HCT116 (cell line): ENCODE results near the gene CDKN2B-AS1. TPM values are rescaled to one million over a fixed set of nuclear protein-coding genes. Genes with fewer than 3 reads are reported as not detected.

Experiments
- ATAC-seq: fragments of 200-7000 bp; cut with Tn5 transposase; 2 replicates; pipeline ENCODE4 v1.9.1; 2020; ENCODE audit warnings: mild to moderate bottlenecking, moderate library complexity
- BruUV-seq: library from RNA; stranded (reverse); fragments of 400-500 nt; replicated peaks from 2 replicates; lab custom pipeline; 2021; lab: Mats Ljungman, UMichigan
- CTCF ChIA-PET: fragments of 300-600 bp; sonication (Branson Sonifier 250); formaldehyde crosslinking; loops from one replicate; lab custom pipeline; 2021; ENCODE audit warnings: antibody characterized with exemption; lab: Charles Lee
- POLR2A ChIA-PET: fragments of 300-600, 350-600 bp; sonication (Branson Sonifier 250); formaldehyde crosslinking; loops from one replicate; lab custom pipeline; 2021; ENCODE audit warnings: antibody characterized with exemption; lab: Charles Lee
- RAD21 ChIA-PET, 2 experiments: fragments of 300-600 bp; sonication (Branson Sonifier 250); formaldehyde crosslinking; loops; one replicate each; lab custom pipeline; 2023; ENCODE audit warnings: low total read pairs in 2 of 2; ENCODE audit not compliant: uncharacterized antibody in 2 of 2, unreplicated experiment in 2 of 2, low non-redundant PET in 1 of 2; lab: Charles Lee
- DNase-seq: peaks from one replicate; pipeline ENCODE4 v3.0.0-alpha.2; 2010; ENCODE audit warnings: low read depth, low spot score
- H2AFZ ChIP-seq: fragments of 200-600 bp; shearing (Covaris generic), sonication (generic); 2 replicates; pipeline ENCODE4 v1.6.1; 2017; ENCODE audit warnings: low read depth, mixed run types, mixed read lengths, antibody characterized with exemption, low read length; ENCODE audit not compliant: poor library complexity, severe bottlenecking
- H3K27ac ChIP-seq: 2 replicates; pipeline ENCODE4 v1.5.1; 2012; ENCODE audit warnings: low read depth, low read length
- H3K27me3 ChIP-seq: fragments of 200-600 bp; sonication (generic); 2 replicates; pipeline ENCODE4 v1.6.1; 2016; ENCODE audit warnings: mixed run types, low read length, mixed read lengths; ENCODE audit not compliant: insufficient read depth
- H3K36me3 ChIP-seq, 2 experiments: fragments of 200-500 bp in 1 of 2; fragments of 200-600 bp in 1 of 2; sonication (Bioruptor generic) in 1 of 2; sonication (generic) in 1 of 2; 2 replicates each; pipeline versions ENCODE4 v1.5.1 to v1.6.1; 2014 to 2016; ENCODE audit warnings: low read length in 2 of 2, inconsistent platforms in 1 of 2, mixed read lengths in 1 of 2, mixed run types in 1 of 2; ENCODE audit not compliant: insufficient read depth in 2 of 2, control insufficient read depth in 1 of 2
- H3K4me1 ChIP-seq, 2 experiments: fragments of 200-600 bp in 1 of 2; sonication (generic) in 1 of 2; 2 replicates each; pipeline versions ENCODE4 v1.5.1 to v1.6.1; 2012 to 2017; ENCODE audit warnings: low read length in 2 of 2, inconsistent platforms in 1 of 2, mild to moderate bottlenecking in 1 of 2, mixed read lengths in 1 of 2, mixed run types in 1 of 2, moderate library complexity in 1 of 2; ENCODE audit not compliant: insufficient read depth in 2 of 2, control insufficient read depth in 1 of 2
- H3K4me2 ChIP-seq: fragments of 200-600 bp; sonication (generic); 2 replicates; pipeline ENCODE4 v1.6.1; 2017; ENCODE audit warnings: mixed run types, low read length, mixed read lengths
- H3K4me3 ChIP-seq, 2 experiments: fragments of 200-600 bp in 1 of 2; sonication (generic) in 1 of 2; replicated peaks in 1 of 2; 2 replicates each; pipeline ENCODE4 v1.5.1; 2011 to 2016; ENCODE audit warnings: low read length in 2 of 2, control low read depth in 1 of 2, low read depth in 1 of 2, mild to moderate bottlenecking in 1 of 2, mixed read lengths in 1 of 2, mixed run types in 1 of 2
- H3K79me2 ChIP-seq: fragments of 200-600 bp; sonication (generic); 2 replicates; pipeline ENCODE4 v1.6.1; 2017; ENCODE audit warnings: mild to moderate bottlenecking, mixed run types, low read length, moderate library complexity, mixed read lengths; ENCODE audit not compliant: insufficient read depth
- H3K9ac ChIP-seq: fragments of 200-600 bp; sonication (generic); 2 replicates; pipeline ENCODE4 v1.6.1; 2016; ENCODE audit warnings: low read length, mixed read lengths
- H3K9me2 ChIP-seq: fragments of 200-600 bp; sonication (generic), shearing (Covaris generic); 2 replicates; pipeline ENCODE4 v1.6.1; 2017; ENCODE audit warnings: mixed run types, mild to moderate bottlenecking, moderate library complexity; ENCODE audit not compliant: insufficient read depth
- H3K9me3 ChIP-seq, 2 experiments: fragments of 200-500 bp in 1 of 2; fragments of 200-600 bp in 1 of 2; sonication (Bioruptor generic) in 1 of 2; sonication (generic) in 1 of 2; 2 replicates each; pipeline ENCODE4 v1.6.1; 2014 to 2017; ENCODE audit warnings: low read length in 2 of 2, mixed read lengths in 2 of 2, inconsistent platforms in 1 of 2, low read depth in 1 of 2, mild to moderate bottlenecking in 1 of 2, mixed run types in 1 of 2, moderate library complexity in 1 of 2; ENCODE audit not compliant: control insufficient read depth in 1 of 2, insufficient read depth in 1 of 2
- H4K20me1 ChIP-seq: fragments of 200-600 bp; sonication (generic), shearing (Covaris generic); 2 replicates; pipeline ENCODE4 v1.6.1; 2017; ENCODE audit warnings: mixed run types, mild to moderate bottlenecking, moderate library complexity; ENCODE audit not compliant: insufficient read depth
- CEBPB ChIP-seq: IDR thresholded peaks from 2 replicates; pipeline ENCODE4 v1.6.1; 2012; ENCODE audit warnings: low read depth
- CTCF ChIP-seq, 3 experiments: fragments of 200-600 bp in 1 of 3; sonication (generic) in 1 of 3; IDR thresholded peaks in 2 of 3; conservative IDR thresholded peaks in 1 of 3; 2 replicates each; pipeline ENCODE4 v1.5.1; 2012 to 2017; ENCODE audit warnings: low read depth in 2 of 3, low read length in 2 of 3, antibody characterized with exemption in 1 of 3, borderline replicate concordance in 1 of 3, control low read depth in 1 of 3, mild to moderate bottlenecking in 1 of 3, mixed read lengths in 1 of 3, mixed run types in 1 of 3, moderate library complexity in 1 of 3; ENCODE audit not compliant: insufficient read depth in 1 of 3
- EGR1 ChIP-seq: IDR thresholded peaks from 2 replicates; pipeline ENCODE4 v1.6.1; 2012; ENCODE audit warnings: low read depth
- ELF1 ChIP-seq: IDR thresholded peaks from 2 replicates; pipeline ENCODE4 v1.6.1; 2012; ENCODE audit warnings: low read depth, borderline replicate concordance
- EZH2 ChIP-seq: fragments of 200-600 bp; sonication (generic); IDR thresholded peaks from 2 replicates; pipeline ENCODE4 v1.6.1; 2017; ENCODE audit warnings: antibody characterized with exemption, mixed run types
- EZH2phosphoT487 ChIP-seq: fragments of 200-600 bp; IDR thresholded peaks from 2 replicates; pipeline ENCODE4 v1.6.1; 2018; ENCODE audit warnings: antibody characterized with exemption, borderline replicate concordance
- FOSL1 ChIP-seq: IDR thresholded peaks from 2 replicates; pipeline ENCODE4 v1.6.1; 2012; ENCODE audit warnings: low read depth
- JUND ChIP-seq: IDR thresholded peaks from 2 replicates; pipeline ENCODE4 v1.6.1; 2012
- MAX ChIP-seq: IDR thresholded peaks from 2 replicates; pipeline ENCODE4 v1.6.1; 2012
- POLR2A ChIP-seq: IDR thresholded peaks from 2 replicates; pipeline ENCODE4 v1.7.0; 2011; ENCODE audit warnings: borderline replicate concordance; ENCODE audit not compliant: insufficient read depth, insufficient read length; ENCODE audit errors: extremely low read depth
- POLR2AphosphoS5 ChIP-seq: IDR thresholded peaks from 2 replicates; pipeline ENCODE4 v1.6.1; 2011; ENCODE audit warnings: mild to moderate bottlenecking, low read depth, low read length, moderate library complexity
- RAD21 ChIP-seq: IDR thresholded peaks from 2 replicates; pipeline ENCODE4 v1.6.1; 2012; ENCODE audit warnings: low read depth, mild to moderate bottlenecking
- SIN3A ChIP-seq: IDR thresholded peaks from 2 replicates; pipeline ENCODE4 v1.6.1; 2012; ENCODE audit warnings: low read depth
- SRF ChIP-seq: IDR thresholded peaks from 2 replicates; pipeline ENCODE4 v1.6.1; 2012; ENCODE audit warnings: low read depth
- TCF7L2 ChIP-seq: IDR thresholded peaks from 2 replicates; pipeline ENCODE4 v1.7.0; 2011; ENCODE audit warnings: borderline replicate concordance, inconsistent platforms; ENCODE audit not compliant: insufficient read depth, insufficient read length; ENCODE audit errors: extremely low read depth
- YY1 ChIP-seq: IDR thresholded peaks from 2 replicates; pipeline ENCODE4 v1.6.1; 2011; ENCODE audit warnings: low read length, low read depth, moderate library complexity, mild to moderate bottlenecking; ENCODE audit not compliant: insufficient replicate concordance; ENCODE audit errors: extremely low read depth
- ZFX ChIP-seq: fragments of 450-650 bp; IDR thresholded peaks from 2 replicates; pipeline ENCODE4 v1.6.1; 2017
- intact Hi-C: fragments of 100-400 bp; cut with micrococcal nuclease; formaldehyde crosslinking; loops from 2 replicates; pipeline ENCODE4 v1.10.0; 2022
- total RNA-seq: library from RNA; stranded (reverse); gene quantifications from one replicate; pipeline ENCODE4 v1.2.1, GENCODE V29; 2021; ENCODE audit not compliant: unreplicated experiment

Gene CDKN2B-AS1
- total RNA-seq, 1 experiment from 2014 or later = 1.7 TPM

GRCh38 chr9:21982391-21982790 lies 12.2 kb upstream of the CDKN2B-AS1 start:
- no TSS peak for BruUV-seq
- no peaks in the 10 kb centered on the region for H3K9me2 ChIP-seq
- no peaks in the 10 kb centered on the region for H3K9me3 ChIP-seq
- H3K79me2 ChIP-seq = peaks cover 5% of the 10 kb centered on the region
- no peaks in the 10 kb centered on the region for H3K36me3 ChIP-seq
- ATAC-seq (no peak), DNase-seq (no peak)
- ChIA-PET POLR2A (no interaction called here), CTCF (interaction anchor here (1.8 kb wide), 1 partner anchor 26 kb away, joined by 5 read pairs; no protein-coding TSS in a partner anchor), RAD21 (no interaction called here)
- no peaks in the 10 kb centered on the region for H3K27me3 ChIP-seq
- no peak overlapping the region for H2AFZ ChIP-seq
- no peaks in the 10 kb centered on the region for H4K20me1 ChIP-seq
- no peaks in the 10 kb centered on the region for H3K4me1 ChIP-seq
- H3K27ac ChIP-seq = no peak overlapping the region
- intact Hi-C loops = no loop called here
- TF ChIP-seq JUND = no peak
- TF ChIP-seq MAX = no peak
- TF ChIP-seq YY1 = no peak
- no peak for TF ChIP-seq SIN3A
- no peak for TF ChIP-seq FOSL1
- no peak for TF ChIP-seq EZH2phosphoT487
- TF ChIP-seq CTCF (IDR thresholded peaks at IDR 0.05 in 2 of 3, conservative IDR thresholded peaks at IDR 0.05 in 1 of 3; ENCODE audit: borderline replicate concordance in 1 of 3, insufficient read depth in 1 of 3, low read depth in 2 of 3, low read length in 2 of 3) = no peak
- TF ChIP-seq POLR2A = no peak
- TF ChIP-seq RAD21 = no peak
- TF ChIP-seq CEBPB = no peak
- no peak for TF ChIP-seq EZH2
- TF ChIP-seq TCF7L2 = no peak
- no peak for TF ChIP-seq ZFX
- TF ChIP-seq POLR2AphosphoS5 = no peak
- no peak for TF ChIP-seq EGR1
- TF ChIP-seq ELF1 = no peak
- no peak for TF ChIP-seq SRF
- H3K4me3 ChIP-seq = no peak overlapping the region
- no peak overlapping the region for H3K4me2 ChIP-seq
- H3K9ac ChIP-seq = no peak overlapping the region
